ENCODE measurements around the gene ZP1.
"Not testable (repeated sequence)": the region's sequence is repeated elsewhere in the genome, so short reads cannot be mapped to it uniquely, and the experiment has no call there.

ZP1 gene, protein sequence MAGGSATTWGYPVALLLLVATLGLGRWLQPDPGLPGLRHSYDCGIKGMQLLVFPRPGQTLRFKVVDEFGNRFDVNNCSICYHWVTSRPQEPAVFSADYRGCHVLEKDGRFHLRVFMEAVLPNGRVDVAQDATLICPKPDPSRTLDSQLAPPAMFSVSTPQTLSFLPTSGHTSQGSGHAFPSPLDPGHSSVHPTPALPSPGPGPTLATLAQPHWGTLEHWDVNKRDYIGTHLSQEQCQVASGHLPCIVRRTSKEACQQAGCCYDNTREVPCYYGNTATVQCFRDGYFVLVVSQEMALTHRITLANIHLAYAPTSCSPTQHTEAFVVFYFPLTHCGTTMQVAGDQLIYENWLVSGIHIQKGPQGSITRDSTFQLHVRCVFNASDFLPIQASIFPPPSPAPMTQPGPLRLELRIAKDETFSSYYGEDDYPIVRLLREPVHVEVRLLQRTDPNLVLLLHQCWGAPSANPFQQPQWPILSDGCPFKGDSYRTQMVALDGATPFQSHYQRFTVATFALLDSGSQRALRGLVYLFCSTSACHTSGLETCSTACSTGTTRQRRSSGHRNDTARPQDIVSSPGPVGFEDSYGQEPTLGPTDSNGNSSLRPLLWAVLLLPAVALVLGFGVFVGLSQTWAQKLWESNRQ

DNA sequence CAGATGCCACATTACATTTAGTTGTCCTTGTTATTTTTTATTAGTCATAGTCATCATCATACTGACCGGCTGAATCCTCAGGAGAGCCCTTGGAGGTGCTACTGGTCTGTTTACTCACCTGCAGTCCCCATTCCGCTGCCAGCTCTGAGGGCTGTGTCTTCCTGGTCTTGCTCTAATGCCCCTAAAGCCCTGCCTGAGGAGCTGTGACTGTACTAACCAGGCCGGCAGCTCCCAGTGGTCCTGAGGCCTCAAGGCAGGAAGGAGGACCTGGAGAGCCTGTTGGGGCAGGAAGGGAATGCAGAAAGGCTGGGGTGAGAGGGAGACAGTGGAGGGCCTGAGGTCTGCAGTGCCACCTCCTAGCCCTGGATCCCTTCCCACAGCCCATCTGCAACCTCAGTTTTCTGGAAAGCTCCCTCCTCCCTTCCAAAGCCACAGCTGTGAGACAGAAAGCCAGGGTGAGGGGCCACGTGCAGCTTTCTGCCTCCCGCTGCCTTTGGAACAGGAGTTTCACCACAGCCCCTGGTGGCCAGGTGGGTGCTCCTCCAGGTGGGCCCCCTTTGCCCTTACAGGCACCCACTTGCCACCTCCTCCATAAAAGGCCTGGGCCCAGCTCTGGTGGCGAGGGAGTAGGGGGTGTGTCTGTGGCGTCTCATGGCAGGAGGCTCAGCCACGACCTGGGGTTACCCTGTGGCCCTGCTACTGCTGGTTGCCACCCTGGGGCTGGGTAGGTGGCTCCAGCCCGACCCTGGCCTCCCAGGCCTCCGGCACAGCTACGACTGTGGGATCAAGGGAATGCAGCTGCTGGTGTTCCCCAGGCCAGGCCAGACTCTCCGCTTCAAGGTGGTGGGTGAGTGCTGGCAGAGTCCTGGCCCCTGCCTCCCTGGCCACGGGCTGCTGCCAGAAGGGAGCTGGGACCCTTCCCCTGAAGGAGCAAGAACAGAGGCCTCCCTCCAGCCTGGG, at the start of gene ZP1:
Gene ZP1, plus strand, starts transcription at position 632 of the 960 bp plus-strand sequence. Its CDS starts 20 bp downstream, at position 652.
- H3K4me3 ChIP-seq (ENCODE audit: low read depth, low read length): no peak within 1 kb of the TSS
- H3K36me3 ChIP-seq (ENCODE audit: control insufficient read depth, insufficient read depth, low read length): no peaks in the 10 kb centered on the region
- no peak within 1 kb of the TSS for H3K9ac ChIP-seq (ENCODE audit: low read length)
- H3K27me3 ChIP-seq (ENCODE audit: control insufficient read depth, insufficient read depth, low read length): no peaks in the 10 kb centered on the region
- H3K4me1 ChIP-seq (ENCODE audit: control insufficient read depth, insufficient read depth, low read length): no peaks in the 10 kb centered on the region
- H3K27ac ChIP-seq (ENCODE audit: low read depth, low read length): no peak within 1 kb of the TSS
- no peaks in the 10 kb centered on the region for H3K9me3 ChIP-seq (ENCODE audit: control insufficient read depth, insufficient read depth, low read depth, low read length)

DNA sequence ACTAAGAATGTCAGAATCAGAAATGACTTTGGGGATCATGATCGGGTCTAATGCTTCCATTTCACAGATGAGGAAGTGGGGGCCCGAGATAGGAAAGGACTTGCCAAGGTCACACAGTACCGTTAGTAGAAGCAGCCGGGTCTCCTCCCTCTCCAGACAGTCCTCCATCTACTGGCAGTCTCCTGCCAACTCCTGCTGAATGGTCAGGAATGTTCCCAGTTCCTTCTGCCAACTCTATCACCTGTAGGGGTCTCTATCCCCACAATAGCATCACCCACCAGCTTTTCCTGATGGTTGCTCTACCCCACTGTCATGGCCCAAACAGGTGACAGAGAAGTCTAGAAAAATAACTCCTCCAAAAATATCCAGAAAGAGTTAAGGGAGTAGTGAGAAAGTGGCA, 49.3 kb upstream of the ZP1 start:
- Histone ChIP-seq H3K9ac (ENCODE audit: low read length) (no peak overlapping the region), H3K4me1 (ENCODE audit: control insufficient read depth, insufficient read depth, low read length) (no peaks in the 10 kb centered on the region), H3K27ac (ENCODE audit: low read depth, low read length) (no peak overlapping the region), H3K4me3 (ENCODE audit: low read depth, low read length) (no peak overlapping the region), H3K9me3 (ENCODE audit: control insufficient read depth, insufficient read depth, low read depth, low read length) (peaks cover 24% of the 10 kb centered on the region), H3K36me3 (ENCODE audit: control insufficient read depth, insufficient read depth, low read length) (no peaks in the 10 kb centered on the region), H3K27me3 (ENCODE audit: control insufficient read depth, insufficient read depth, low read length) (no peaks in the 10 kb centered on the region)

DNA sequence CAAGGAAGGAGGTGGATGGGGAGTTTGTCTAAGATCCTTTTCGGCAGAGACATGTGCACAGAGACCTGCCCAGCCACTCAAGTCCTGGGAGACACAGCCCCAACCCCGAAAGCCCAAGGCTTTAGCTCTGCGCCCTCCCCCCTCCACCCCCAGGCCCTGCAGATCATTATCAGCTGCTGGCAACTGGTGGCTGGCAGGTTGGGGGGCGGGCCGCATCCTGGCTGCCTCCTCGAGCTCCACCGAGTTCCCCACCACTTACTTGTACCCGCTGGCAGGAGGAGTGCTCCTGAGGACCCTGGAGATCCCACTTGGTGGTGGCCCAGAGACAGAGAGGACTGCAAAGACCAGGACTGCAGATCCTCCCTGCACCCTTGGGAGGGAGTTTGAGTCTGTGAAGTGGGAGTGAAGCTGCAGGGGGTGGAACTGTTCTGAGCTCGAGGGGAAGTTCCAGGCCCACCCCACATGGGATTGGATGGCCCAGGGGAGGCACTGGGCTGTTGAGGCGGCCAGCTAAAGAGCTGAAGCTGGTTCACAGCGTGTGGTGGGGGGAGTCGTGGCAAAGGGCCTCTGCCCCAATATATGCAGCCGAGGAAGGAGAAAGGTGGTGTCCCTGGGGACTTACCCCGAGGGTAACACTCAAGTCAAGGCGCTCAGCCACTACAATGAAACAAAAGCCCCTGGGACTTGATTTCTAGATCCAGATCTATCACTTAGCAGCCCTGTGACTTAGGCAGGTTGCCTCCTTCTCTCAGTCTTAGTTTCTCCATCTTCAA, 45.3 kb upstream of the ZP1 start:
- Histone ChIP-seq H3K27me3 (ENCODE audit: control insufficient read depth, insufficient read depth, low read length) (no peaks in the 10 kb centered on the region), H3K4me3 (ENCODE audit: low read depth, low read length) (no peak overlapping the region), H3K36me3 (ENCODE audit: control insufficient read depth, insufficient read depth, low read length) (no peaks in the 10 kb centered on the region), H3K27ac (ENCODE audit: low read depth, low read length) (no peak overlapping the region), H3K9ac (ENCODE audit: low read length) (no peak overlapping the region), H3K9me3 (ENCODE audit: control insufficient read depth, insufficient read depth, low read depth, low read length) (peaks cover 6% of the 10 kb centered on the region), H3K4me1 (ENCODE audit: control insufficient read depth, insufficient read depth, low read length) (no peaks in the 10 kb centered on the region)

DNA sequence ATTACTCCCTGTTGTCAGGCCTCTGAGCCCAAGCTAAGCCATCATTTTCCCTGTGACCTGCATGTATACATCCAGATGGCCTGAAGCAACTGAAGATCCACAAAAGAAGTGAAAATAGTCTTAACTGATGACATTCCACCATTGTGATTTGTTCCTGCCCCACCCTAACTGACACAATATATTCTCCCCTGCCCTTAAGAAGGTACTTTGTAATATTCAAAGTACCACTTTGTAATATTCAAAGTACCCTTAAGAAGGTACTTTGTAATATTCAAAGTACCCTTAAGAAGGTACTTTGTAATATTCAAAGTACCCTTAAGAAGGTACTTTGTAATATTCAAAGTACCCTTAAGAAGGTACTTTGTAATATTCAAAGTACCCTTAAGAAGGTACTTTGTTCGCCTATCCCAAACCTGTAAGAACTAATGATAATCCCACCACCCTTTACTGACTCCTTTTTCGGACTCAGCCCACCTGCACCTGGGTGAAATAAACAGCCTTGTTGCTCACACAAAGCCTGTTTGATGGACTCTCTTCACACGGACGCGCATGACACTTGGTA, 43.5 kb upstream of the ZP1 start:
- H3K36me3 ChIP-seq (ENCODE audit: control insufficient read depth, insufficient read depth, low read length); H3K9me3 ChIP-seq (ENCODE audit: control insufficient read depth, insufficient read depth, low read depth, low read length); H3K4me3 ChIP-seq (ENCODE audit: low read depth, low read length); H3K9ac ChIP-seq (ENCODE audit: low read length); H3K27ac ChIP-seq (ENCODE audit: low read depth, low read length); H3K27me3 ChIP-seq (ENCODE audit: control insufficient read depth, insufficient read depth, low read length); H3K4me1 ChIP-seq (ENCODE audit: control insufficient read depth, insufficient read depth, low read length): not testable (repeated sequence)

DNA sequence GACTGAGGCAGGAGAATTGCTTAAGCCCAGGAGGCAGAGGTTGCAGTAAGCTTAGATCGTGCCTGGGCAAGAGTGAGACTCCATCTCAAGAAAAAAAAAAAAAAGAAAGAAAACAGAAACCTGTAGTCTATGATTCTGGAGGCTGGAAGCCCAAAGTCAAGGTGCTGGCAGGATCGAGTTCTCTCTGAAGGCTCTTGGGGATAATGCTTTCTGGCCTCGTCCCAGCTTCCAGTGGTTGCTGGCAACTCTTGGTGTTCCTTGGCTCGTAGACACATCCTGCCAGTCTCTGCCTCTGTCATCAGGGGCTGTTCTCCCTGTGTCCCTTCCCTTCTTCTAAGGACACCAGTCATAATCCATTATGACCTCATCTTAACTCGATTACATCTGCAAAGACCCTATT, 42.2 kb upstream of the ZP1 start:
- Histone ChIP-seq H3K9ac (ENCODE audit: low read length) (no peak overlapping the region), H3K4me3 (ENCODE audit: low read depth, low read length) (no peak overlapping the region), H3K4me1 (ENCODE audit: control insufficient read depth, insufficient read depth, low read length) (no peaks in the 10 kb centered on the region), H3K9me3 (ENCODE audit: control insufficient read depth, insufficient read depth, low read depth, low read length) (no peaks in the 10 kb centered on the region), H3K27ac (ENCODE audit: low read depth, low read length) (no peak overlapping the region), H3K27me3 (ENCODE audit: control insufficient read depth, insufficient read depth, low read length) (no peaks in the 10 kb centered on the region; the same call in 1 of the 2 replicates), H3K36me3 (ENCODE audit: control insufficient read depth, insufficient read depth, low read length) (no peaks in the 10 kb centered on the region)

DNA sequence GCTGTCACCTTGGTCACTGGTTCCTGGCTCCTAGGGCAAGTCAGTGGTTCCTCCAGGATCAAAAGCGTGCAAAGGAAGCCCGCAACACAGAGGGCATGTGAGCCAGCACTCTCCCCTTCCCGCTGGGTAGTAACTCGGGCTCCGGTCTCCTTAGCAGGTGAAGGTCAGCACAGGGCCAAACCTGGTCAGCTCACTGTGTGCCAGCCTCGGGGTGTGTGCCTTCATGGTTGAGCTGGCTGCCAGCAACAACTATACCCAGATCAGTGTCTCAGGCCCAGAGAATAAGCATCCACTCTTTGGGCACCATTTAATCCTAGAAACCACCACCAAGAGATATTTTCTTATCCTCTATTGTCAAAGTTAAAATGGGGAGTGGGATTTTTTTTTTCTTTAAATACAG, 41.6 kb upstream of the ZP1 start:
- Histone ChIP-seq H3K9ac (ENCODE audit: low read length) (no peak overlapping the region), H3K27ac (ENCODE audit: low read depth, low read length) (no peak overlapping the region), H3K4me1 (ENCODE audit: control insufficient read depth, insufficient read depth, low read length) (no peaks in the 10 kb centered on the region), H3K9me3 (ENCODE audit: control insufficient read depth, insufficient read depth, low read depth, low read length) (no peaks in the 10 kb centered on the region), H3K4me3 (ENCODE audit: low read depth, low read length) (no peak overlapping the region), H3K36me3 (ENCODE audit: control insufficient read depth, insufficient read depth, low read length) (no peaks in the 10 kb centered on the region), H3K27me3 (ENCODE audit: control insufficient read depth, insufficient read depth, low read length) (no peaks in the 10 kb centered on the region; the same call in 1 of the 2 replicates)

DNA sequence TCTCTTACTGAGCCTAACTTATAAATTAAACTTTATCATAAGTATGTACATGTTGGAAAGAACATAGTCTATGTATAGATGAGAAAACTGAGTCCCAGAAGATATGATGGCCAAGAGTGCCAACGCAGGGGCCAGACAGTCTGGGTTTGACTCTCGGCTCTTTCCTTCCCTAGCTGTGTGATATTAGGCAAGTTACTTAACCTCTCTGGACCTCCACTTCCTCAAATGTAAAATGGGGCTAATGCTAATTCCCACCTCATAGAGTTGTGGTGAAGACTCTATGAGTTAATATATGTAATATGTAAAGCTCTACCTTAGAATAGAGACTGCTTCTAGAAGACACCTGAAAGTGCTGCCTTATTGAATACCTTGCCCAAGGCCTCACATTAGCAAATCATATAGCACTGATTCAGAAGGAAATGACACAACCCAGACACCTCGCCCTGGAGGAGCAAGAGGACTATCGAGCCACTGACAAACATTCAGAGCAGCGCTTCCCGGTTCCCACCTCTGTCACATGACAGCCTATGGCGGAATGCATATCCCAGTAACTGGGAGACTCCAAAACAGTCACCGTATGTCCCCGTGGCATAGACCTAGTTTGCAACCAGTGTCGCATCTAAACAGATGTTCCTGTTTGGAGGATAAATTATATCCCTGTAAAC, 36.7 kb upstream of the ZP1 start:
- Histone ChIP-seq H3K36me3 (ENCODE audit: control insufficient read depth, insufficient read depth, low read length) (no peaks in the 10 kb centered on the region), H3K4me1 (ENCODE audit: control insufficient read depth, insufficient read depth, low read length) (no peaks in the 10 kb centered on the region), H3K4me3 (ENCODE audit: low read depth, low read length) (no peak overlapping the region), H3K9ac (ENCODE audit: low read length) (no peak overlapping the region), H3K9me3 (ENCODE audit: control insufficient read depth, insufficient read depth, low read depth, low read length) (no peaks in the 10 kb centered on the region), H3K27me3 (ENCODE audit: control insufficient read depth, insufficient read depth, low read length) (peaks cover 5% of the 10 kb centered on the region; the same call in 1 of the 2 replicates), H3K27ac (ENCODE audit: low read depth, low read length) (no peak overlapping the region)

DNA sequence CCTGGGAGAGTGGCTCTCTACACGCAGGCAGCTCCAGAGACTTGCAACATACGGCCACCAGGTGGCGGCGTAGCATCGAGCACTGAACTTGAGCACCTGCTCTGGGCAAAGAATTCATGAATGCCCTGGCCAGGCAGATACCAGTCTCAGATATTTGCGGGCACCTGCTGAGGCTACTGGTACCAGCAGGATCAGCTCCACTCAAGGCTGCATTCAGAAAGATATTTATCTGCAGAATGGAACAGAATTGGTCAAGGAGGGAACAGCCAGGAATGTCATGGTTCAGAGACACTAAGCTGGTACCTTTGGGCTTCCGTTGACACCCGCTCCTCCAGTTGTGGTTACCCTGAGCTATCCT, 36.2 kb upstream of the ZP1 start:
- Histone ChIP-seq H3K27ac (ENCODE audit: low read depth, low read length) (no peak overlapping the region), H3K4me3 (ENCODE audit: low read depth, low read length) (no peak overlapping the region), H3K9me3 (ENCODE audit: control insufficient read depth, insufficient read depth, low read depth, low read length) (no peaks in the 10 kb centered on the region), H3K36me3 (ENCODE audit: control insufficient read depth, insufficient read depth, low read length) (no peaks in the 10 kb centered on the region), H3K4me1 (ENCODE audit: control insufficient read depth, insufficient read depth, low read length) (no peaks in the 10 kb centered on the region), H3K27me3 (ENCODE audit: control insufficient read depth, insufficient read depth, low read length) (peaks cover 5% of the 10 kb centered on the region; the same call in 1 of the 2 replicates), H3K9ac (ENCODE audit: low read length) (no peak overlapping the region)

DNA sequence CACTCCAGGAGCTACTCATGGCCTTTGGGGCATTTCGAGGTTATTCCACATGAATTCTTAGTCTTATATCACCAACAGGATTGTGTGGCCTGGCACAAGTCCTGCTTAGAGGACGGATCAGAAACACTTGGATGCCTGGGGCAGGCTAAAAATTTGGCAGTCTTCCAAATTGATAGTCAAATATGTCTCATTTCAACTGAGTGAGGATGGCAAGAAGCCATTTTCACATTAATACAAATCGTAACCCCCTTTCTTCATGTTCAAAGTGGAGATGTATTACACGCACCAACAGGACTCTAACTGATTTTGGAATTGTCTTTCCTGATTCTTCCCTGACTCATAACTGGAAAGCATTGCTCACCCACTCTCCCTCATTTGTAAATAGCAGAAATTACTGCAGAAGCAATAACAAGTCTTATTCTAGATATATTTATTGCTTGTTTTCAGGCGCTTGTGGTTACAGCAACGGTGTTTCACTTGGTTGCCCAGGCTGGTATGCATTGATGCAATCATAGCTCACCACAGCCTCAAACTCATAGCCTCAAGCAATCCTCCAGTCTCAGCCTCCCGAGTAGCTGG, 35.8 kb upstream of the ZP1 start:
- H3K27ac ChIP-seq (ENCODE audit: low read depth, low read length): no peak overlapping the region
- H3K27me3 ChIP-seq (ENCODE audit: control insufficient read depth, insufficient read depth, low read length): peaks cover 5% of the 10 kb centered on the region; the same call in 1 of the 2 replicates
- H3K36me3 ChIP-seq (ENCODE audit: control insufficient read depth, insufficient read depth, low read length): no peaks in the 10 kb centered on the region
- no peaks in the 10 kb centered on the region for H3K4me1 ChIP-seq (ENCODE audit: control insufficient read depth, insufficient read depth, low read length)
- no peak overlapping the region for H3K9ac ChIP-seq (ENCODE audit: low read length)
- H3K9me3 ChIP-seq (ENCODE audit: control insufficient read depth, insufficient read depth, low read depth, low read length): no peaks in the 10 kb centered on the region
- H3K4me3 ChIP-seq (ENCODE audit: low read depth, low read length): no peak overlapping the region

Measured in HUES6 (cell line).